ENCODE measurements around the gene GALNTL6. TPM values are rescaled to one million over a fixed set of nuclear protein-coding genes. Genes with fewer than 3 reads are reported as not detected.

The GALNTL6 gene
- total and polyA plus RNA-seq, 2 experiments from 2014 or later, result 0.38 to 0.40 TPM

DNA sequence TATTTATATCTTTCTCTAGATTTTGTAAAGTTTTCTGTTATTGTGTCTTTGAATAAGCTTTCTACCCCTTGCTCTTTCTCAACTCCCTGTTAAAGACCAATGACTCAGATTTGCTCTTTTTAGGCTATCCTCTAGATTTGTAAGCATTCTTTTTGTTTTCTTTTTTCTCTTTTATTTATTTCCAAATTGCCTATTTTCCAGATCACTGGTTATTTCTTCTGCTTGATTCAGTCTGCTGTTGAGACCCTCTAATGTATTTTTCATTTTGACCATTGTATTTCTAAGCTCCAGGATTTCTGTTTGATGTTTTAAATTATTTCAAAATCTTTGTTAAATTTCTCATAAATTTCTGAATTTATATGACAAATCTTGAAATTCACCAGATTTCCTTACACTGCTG is 892.8 kb downstream of the GALNTL6 start:
- no peak overlapping the region for H3K4me3 ChIP-seq

More for the DNA sequence above, 892.8 kb downstream of the GALNTL6 start:
- H3F3A ChIP-seq (replicated peaks; ENCODE audit: low read depth), result no peaks in the 10 kb centered on the region
- no peaks in the 10 kb centered on the region for H4K20me1 ChIP-seq (replicated peaks; ENCODE audit: insufficient read depth)
- H3K79me2 ChIP-seq (replicated peaks; ENCODE audit: insufficient read depth), result no peaks in the 10 kb centered on the region
- no peaks in the 10 kb centered on the region for H3K27me3 Mint-ChIP-seq (ENCODE audit: insufficient read depth, low read depth, poor library complexity)
- peaks cover 21% of the 10 kb centered on the region for H3K9me3 Mint-ChIP-seq
- no peak for ATAC-seq
- H3K4me2 ChIP-seq, result no peak overlapping the region
- H3K27ac ChIP-seq (ENCODE audit: low read depth), result no peak overlapping the region
- H2AFZ ChIP-seq, result no peak overlapping the region
- H3K36me3 ChIP-seq (ENCODE audit: insufficient read depth), result 0 out of 2 replicates have a peak, but pooled peaks cover 4% of the 10 kb centered on the region
- H3K4me1 ChIP-seq (ENCODE audit: insufficient read depth), result peaks cover 20% of the 10 kb centered on the region
- H3K27ac Mint-ChIP-seq, result no peak overlapping the region
- no peaks in the 10 kb centered on the region for H3K27me3 ChIP-seq (ENCODE audit: insufficient read depth)
- H3K4me3 Mint-ChIP-seq, result no peak overlapping the region
- peaks cover 19% of the 10 kb centered on the region; the same call in 2 of the 3 replicates for H3K36me3 Mint-ChIP-seq (ENCODE audit: low read depth)
- DNase-seq (ENCODE audit: low spot score), result no peak
- peaks cover 25% of the 10 kb centered on the region for H3K4me1 Mint-ChIP-seq
- H3K9me2 ChIP-seq (ENCODE audit: insufficient read depth), result no peaks in the 10 kb centered on the region
- TF ChIP-seq EZH2phosphoT487 (IDR thresholded peaks at IDR 0.05; ENCODE audit: unreplicated experiment) (no peak), ZNF114 (CRISPR knock-in tag; IDR thresholded peaks at IDR 0.05) (no peak), STAT1 (IDR thresholded peaks at IDR 0.05; ENCODE audit: unreplicated experiment) (no peak), JUNB (IDR thresholded peaks at IDR 0.05; ENCODE audit: unreplicated experiment) (no peak)
- TF ChIP-seq, protein P1, sequence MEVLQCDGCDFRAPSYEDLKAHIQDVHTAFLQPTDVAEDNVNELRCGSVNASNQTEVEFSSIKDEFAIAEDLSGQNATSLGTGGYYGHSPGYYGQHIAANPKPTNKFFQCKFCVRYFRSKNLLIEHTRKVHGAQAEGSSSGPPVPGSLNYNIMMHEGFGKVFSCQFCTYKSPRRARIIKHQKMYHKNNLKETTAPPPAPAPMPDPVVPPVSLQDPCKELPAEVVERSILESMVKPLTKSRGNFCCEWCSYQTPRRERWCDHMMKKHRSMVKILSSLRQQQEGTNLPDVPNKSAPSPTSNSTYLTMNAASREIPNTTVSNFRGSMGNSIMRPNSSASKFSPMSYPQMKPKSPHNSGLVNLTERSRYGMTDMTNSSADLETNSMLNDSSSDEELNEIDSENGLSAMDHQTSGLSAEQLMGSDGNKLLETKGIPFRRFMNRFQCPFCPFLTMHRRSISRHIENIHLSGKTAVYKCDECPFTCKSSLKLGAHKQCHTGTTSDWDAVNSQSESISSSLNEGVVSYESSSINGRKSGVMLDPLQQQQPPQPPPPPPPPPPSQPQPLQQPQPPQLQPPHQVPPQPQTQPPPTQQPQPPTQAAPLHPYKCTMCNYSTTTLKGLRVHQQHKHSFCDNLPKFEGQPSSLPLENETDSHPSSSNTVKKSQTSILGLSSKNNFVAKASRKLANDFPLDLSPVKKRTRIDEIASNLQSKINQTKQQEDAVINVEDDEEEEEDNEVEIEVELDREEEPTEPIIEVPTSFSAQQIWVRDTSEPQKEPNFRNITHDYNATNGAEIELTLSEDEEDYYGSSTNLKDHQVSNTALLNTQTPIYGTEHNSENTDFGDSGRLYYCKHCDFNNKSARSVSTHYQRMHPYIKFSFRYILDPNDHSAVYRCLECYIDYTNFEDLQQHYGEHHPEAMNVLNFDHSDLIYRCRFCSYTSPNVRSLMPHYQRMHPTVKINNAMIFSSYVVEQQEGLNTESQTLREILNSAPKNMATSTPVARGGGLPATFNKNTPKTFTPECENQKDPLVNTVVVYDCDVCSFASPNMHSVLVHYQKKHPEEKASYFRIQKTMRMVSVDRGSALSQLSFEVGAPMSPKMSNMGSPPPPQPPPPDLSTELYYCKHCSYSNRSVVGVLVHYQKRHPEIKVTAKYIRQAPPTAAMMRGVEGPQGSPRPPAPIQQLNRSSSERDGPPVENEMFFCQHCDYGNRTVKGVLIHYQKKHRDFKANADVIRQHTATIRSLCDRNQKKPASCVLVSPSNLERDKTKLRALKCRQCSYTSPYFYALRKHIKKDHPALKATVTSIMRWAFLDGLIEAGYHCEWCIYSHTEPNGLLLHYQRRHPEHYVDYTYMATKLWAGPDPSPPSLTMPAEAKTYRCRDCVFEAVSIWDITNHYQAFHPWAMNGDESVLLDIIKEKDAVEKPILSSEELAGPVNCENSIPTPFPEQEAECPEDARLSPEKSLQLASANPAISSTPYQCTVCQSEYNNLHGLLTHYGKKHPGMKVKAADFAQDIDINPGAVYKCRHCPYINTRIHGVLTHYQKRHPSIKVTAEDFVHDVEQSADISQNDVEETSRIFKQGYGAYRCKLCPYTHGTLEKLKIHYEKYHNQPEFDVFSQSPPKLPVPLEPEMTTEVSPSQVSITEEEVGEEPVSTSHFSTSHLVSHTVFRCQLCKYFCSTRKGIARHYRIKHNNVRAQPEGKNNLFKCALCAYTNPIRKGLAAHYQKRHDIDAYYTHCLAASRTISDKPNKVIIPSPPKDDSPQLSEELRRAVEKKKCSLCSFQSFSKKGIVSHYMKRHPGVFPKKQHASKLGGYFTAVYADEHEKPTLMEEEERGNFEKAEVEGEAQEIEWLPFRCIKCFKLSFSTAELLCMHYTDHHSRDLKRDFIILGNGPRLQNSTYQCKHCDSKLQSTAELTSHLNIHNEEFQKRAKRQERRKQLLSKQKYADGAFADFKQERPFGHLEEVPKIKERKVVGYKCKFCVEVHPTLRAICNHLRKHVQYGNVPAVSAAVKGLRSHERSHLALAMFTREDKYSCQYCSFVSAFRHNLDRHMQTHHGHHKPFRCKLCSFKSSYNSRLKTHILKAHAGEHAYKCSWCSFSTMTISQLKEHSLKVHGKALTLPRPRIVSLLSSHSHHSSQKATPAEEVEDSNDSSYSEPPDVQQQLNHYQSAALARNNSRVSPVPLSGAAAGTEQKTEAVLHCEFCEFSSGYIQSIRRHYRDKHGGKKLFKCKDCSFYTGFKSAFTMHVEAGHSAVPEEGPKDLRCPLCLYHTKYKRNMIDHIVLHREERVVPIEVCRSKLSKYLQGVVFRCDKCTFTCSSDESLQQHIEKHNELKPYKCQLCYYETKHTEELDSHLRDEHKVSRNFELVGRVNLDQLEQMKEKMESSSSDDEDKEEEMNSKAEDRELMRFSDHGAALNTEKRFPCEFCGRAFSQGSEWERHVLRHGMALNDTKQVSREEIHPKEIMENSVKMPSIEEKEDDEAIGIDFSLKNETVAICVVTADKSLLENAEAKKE (CRISPR knock-in tag; IDR thresholded peaks at IDR 0.05), result no peak
